Breast epithelium (tissue), 3 donors: Measurements from ENCODE around the gene TMED9.

Source experiments
- CTCF ChIP-seq, 3 donors: fragments of 450-650 bp; IDR thresholded peaks; one replicate each; pipeline ENCODE4 v1.5.1; 2016 to 2017; ENCODE audit warnings: antibody characterized with exemption in 3 of 3, mild to moderate bottlenecking in 3 of 3, moderate library complexity in 3 of 3
- POLR2A ChIP-seq: fragments of 450-650 bp; IDR thresholded peaks from one replicate; pipeline ENCODE4 v1.6.1; 2016; ENCODE audit warnings: antibody characterized with exemption, mild to moderate bottlenecking, moderate library complexity

GRCh38 chr5:177554474-177555111 lies 37.4 kb upstream of the TMED9 start, which contains the start of gene FAM193B:
- TF ChIP-seq CTCF (IDR thresholded peaks at IDR 0.05) (peak in 1 of 3 donors; percentile 24), POLR2A (no peak)
